Gastroesophageal sphincter (tissue), 3 donors: Measurements from ENCODE around the gene TBC1D5.

Experiments
- EP300 ChIP-seq: sonication (generic); formaldehyde crosslinking; IDR thresholded peaks from one replicate; pipeline ENCODE4 v1.6.1; 2017; ENCODE audit warnings: antibody characterized with exemption, mild to moderate bottlenecking
- POLR2A ChIP-seq, 2 donors: fragments of 450-650 bp; IDR thresholded peaks; one replicate each; pipeline ENCODE4 v1.6.1; 2017; ENCODE audit warnings: antibody characterized with exemption in 2 of 2, mild to moderate bottlenecking in 2 of 2, moderate library complexity in 1 of 2
- POLR2AphosphoS5 ChIP-seq: sonication (generic); formaldehyde crosslinking; IDR thresholded peaks from one replicate; pipeline ENCODE4 v1.6.1; 2017; ENCODE audit warnings: antibody characterized with exemption
- TF ChIP-seq, protein P1 (sequence below), 4 experiments: fragments of 200-600 bp in 2 of 4; fragments of 450-650 bp in 2 of 4; sonication (generic) in 1 of 4; IDR thresholded peaks; one replicate each; pipeline ENCODE4 v1.5.1; 2017 to 2019; ENCODE audit warnings: antibody characterized with exemption in 4 of 4, mild to moderate bottlenecking in 2 of 4, moderate library complexity in 2 of 4

DNA sequence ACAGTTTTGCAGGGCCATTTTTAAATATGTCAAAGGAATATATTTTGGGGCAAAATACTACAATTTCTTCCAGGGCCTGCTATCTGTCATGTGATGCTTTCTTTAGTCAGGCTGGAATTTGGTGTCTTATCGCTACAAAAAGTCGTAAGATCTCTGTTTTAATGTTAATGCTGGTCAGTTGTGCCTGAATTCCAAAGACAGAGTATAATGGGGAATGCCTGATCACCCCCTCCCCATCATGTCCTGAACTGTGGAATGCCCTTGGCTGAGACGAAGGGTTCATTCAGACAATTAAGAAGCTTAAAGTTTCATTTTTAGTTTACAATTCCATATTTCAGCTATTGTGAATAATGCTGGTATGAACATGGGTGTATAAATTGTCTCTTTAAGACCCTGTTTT lies 203.0 kb downstream of the TBC1D5 start:
- TF ChIP-seq POLR2A (IDR thresholded peaks at IDR 0.05) (no peak), POLR2AphosphoS5 (no peak), EP300 (no peak)
- TF ChIP-seq, protein P1, sequence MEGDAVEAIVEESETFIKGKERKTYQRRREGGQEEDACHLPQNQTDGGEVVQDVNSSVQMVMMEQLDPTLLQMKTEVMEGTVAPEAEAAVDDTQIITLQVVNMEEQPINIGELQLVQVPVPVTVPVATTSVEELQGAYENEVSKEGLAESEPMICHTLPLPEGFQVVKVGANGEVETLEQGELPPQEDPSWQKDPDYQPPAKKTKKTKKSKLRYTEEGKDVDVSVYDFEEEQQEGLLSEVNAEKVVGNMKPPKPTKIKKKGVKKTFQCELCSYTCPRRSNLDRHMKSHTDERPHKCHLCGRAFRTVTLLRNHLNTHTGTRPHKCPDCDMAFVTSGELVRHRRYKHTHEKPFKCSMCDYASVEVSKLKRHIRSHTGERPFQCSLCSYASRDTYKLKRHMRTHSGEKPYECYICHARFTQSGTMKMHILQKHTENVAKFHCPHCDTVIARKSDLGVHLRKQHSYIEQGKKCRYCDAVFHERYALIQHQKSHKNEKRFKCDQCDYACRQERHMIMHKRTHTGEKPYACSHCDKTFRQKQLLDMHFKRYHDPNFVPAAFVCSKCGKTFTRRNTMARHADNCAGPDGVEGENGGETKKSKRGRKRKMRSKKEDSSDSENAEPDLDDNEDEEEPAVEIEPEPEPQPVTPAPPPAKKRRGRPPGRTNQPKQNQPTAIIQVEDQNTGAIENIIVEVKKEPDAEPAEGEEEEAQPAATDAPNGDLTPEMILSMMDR (IDR thresholded peaks at IDR 0.05), result no peak
